Esophagus muscularis mucosa (tissue), 4 donors: ENCODE results near the gene LEFTY2.
"Not testable (repeated sequence)": the region's sequence is repeated elsewhere in the genome, so short reads cannot be mapped to it uniquely, and the experiment has no call there.

Experiments
- EP300 ChIP-seq: sonication (generic); formaldehyde crosslinking; IDR thresholded peaks from one replicate; pipeline ENCODE4 v1.6.1; 2017; ENCODE audit warnings: antibody characterized with exemption
- POLR2A ChIP-seq: fragments of 450-650 bp; IDR thresholded peaks from one replicate; pipeline ENCODE4 v1.6.1; 2017; ENCODE audit warnings: antibody characterized with exemption, moderate library complexity, mild to moderate bottlenecking, low read depth
- POLR2AphosphoS5 ChIP-seq, 2 donors: sonication (generic); formaldehyde crosslinking; IDR thresholded peaks; one replicate each; pipeline ENCODE4 v1.6.1; 2017; ENCODE audit warnings: antibody characterized with exemption in 2 of 2
- TF ChIP-seq, protein P1 (sequence below), 3 experiments: fragments of 200-600 bp in 2 of 3; fragments of 450-650 bp in 1 of 3; sonication (generic) in 2 of 3; IDR thresholded peaks; one replicate each; pipeline ENCODE4 v1.5.1; 2017 to 2019; ENCODE audit warnings: antibody characterized with exemption in 3 of 3, mild to moderate bottlenecking in 2 of 3, moderate library complexity in 1 of 3

- TF ChIP-seq POLR2A; POLR2AphosphoS5 (IDR thresholded peaks at IDR 0.05); EP300: not testable (repeated sequence)
- TF ChIP-seq, protein P1, sequence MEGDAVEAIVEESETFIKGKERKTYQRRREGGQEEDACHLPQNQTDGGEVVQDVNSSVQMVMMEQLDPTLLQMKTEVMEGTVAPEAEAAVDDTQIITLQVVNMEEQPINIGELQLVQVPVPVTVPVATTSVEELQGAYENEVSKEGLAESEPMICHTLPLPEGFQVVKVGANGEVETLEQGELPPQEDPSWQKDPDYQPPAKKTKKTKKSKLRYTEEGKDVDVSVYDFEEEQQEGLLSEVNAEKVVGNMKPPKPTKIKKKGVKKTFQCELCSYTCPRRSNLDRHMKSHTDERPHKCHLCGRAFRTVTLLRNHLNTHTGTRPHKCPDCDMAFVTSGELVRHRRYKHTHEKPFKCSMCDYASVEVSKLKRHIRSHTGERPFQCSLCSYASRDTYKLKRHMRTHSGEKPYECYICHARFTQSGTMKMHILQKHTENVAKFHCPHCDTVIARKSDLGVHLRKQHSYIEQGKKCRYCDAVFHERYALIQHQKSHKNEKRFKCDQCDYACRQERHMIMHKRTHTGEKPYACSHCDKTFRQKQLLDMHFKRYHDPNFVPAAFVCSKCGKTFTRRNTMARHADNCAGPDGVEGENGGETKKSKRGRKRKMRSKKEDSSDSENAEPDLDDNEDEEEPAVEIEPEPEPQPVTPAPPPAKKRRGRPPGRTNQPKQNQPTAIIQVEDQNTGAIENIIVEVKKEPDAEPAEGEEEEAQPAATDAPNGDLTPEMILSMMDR (IDR thresholded peaks at IDR 0.05): not testable (repeated sequence)
These were observed 28.7 kb upstream of the LEFTY2 start for GRCh38 chr1:225969751-225970150.
